Neural progenitor cell (in vitro differentiated cells): ENCODE measurements around the gene ZNF292. TPM values are rescaled to one million over a fixed set of nuclear protein-coding genes. Genes with fewer than 3 reads are reported as not detected.

ENCODE experiments used
- DNase-seq: peaks from one replicate; pipeline ENCODE4 v3.0.0-alpha.2; 2016; ENCODE audit warnings: low spot score
- H2AFZ ChIP-seq: fragments of 200-600 bp; sonication (generic); replicated peaks from 2 replicates; pipeline ENCODE4 v1.6.1; 2016; ENCODE audit warnings: antibody characterized with exemption
- H3F3A ChIP-seq: fragments of 200-600 bp; sonication (generic); 2 replicates; pipeline ENCODE4 v1.6.1; 2016; ENCODE audit warnings: antibody characterized with exemption, low read depth
- H3K27ac ChIP-seq: fragments of 200-600 bp; sonication (generic); 2 replicates; pipeline ENCODE4 v1.5.1; 2016; ENCODE audit warnings: mild to moderate bottlenecking
- H3K27me3 ChIP-seq: fragments of 200-600 bp; sonication (generic); 2 replicates; pipeline ENCODE4 v1.6.1; 2016; ENCODE audit warnings: mild to moderate bottlenecking, moderate library complexity
- H3K36me3 ChIP-seq: fragments of 200-600 bp; sonication (generic); 2 replicates; pipeline ENCODE4 v1.5.1; 2016
- H3K4me1 ChIP-seq: fragments of 200-600 bp; sonication (generic); 2 replicates; pipeline ENCODE4 v1.6.1; 2016; ENCODE audit warnings: mixed run types
- H3K4me2 ChIP-seq: fragments of 200-600 bp; sonication (generic); 2 replicates; pipeline ENCODE4 v1.6.1; 2016
- H3K4me3 ChIP-seq: fragments of 200-600 bp; sonication (generic); 2 replicates; pipeline ENCODE4 v1.5.1; 2016
- H3K79me2 ChIP-seq: fragments of 200-600 bp; sonication (generic); 2 replicates; pipeline ENCODE4 v1.6.1; 2016; ENCODE audit warnings: low read depth
- H3K9ac ChIP-seq: fragments of 200-600 bp; sonication (generic); 2 replicates; pipeline ENCODE4 v1.6.1; 2016
- H3K9me3 ChIP-seq: fragments of 200-600 bp; sonication (generic); 2 replicates; pipeline ENCODE4 v1.5.1; 2016; ENCODE audit warnings: low read depth
- H4K20me1 ChIP-seq: fragments of 200-600 bp; sonication (generic); 2 replicates; pipeline ENCODE4 v1.6.1; 2016; ENCODE audit warnings: low read depth
- H3K27ac Mint-ChIP-seq: 3 replicates; pipeline ENCODE4 v1.8.0; 2021; ENCODE audit warnings: mixed read lengths
- H3K27me3 Mint-ChIP-seq: 2 replicates; pipeline ENCODE4 v1.8.0; 2022; ENCODE audit warnings: low read depth, mild to moderate bottlenecking, inconsistent platforms, moderate library complexity, mixed read lengths; ENCODE audit not compliant: insufficient read depth
- H3K36me3 Mint-ChIP-seq: 3 replicates; pipeline ENCODE4 v1.8.0; 2021; ENCODE audit warnings: mixed read lengths
- H3K4me1 Mint-ChIP-seq: 3 replicates; pipeline ENCODE4 v1.8.0; 2021; ENCODE audit warnings: mixed read lengths
- H3K4me3 Mint-ChIP-seq: 3 replicates; pipeline ENCODE4 v1.8.0; 2021; ENCODE audit warnings: mild to moderate bottlenecking, moderate library complexity, mixed read lengths
- H3K9me3 Mint-ChIP-seq: 3 replicates; pipeline ENCODE4 v1.8.0; 2020; ENCODE audit warnings: mixed read lengths
- EZH2 ChIP-seq: fragments of 200-600 bp; sonication (generic); IDR thresholded peaks from 2 replicates; pipeline ENCODE4 v1.6.1; 2017; ENCODE audit warnings: antibody characterized with exemption, mild to moderate bottlenecking, moderate library complexity
- EZH2phosphoT487 ChIP-seq: fragments of 200-600 bp; sonication (generic); IDR thresholded peaks from 2 replicates; pipeline ENCODE4 v1.6.1; 2017; ENCODE audit warnings: antibody characterized with exemption
- total RNA-seq: library from RNA; depleted of rRNA; stranded (reverse); fragments of >200 nt; gene quantifications from 2 replicates; pipeline ENCODE4 v1.2.3, GENCODE V29; 2015; ENCODE audit warnings: low replicate concordance
- TF ChIP-seq, protein P1 (sequence below): fragments of 200-600 bp; sonication (generic); IDR thresholded peaks from 2 replicates; pipeline ENCODE4 v1.5.1; 2017; ENCODE audit warnings: antibody characterized with exemption, mild to moderate bottlenecking

The ZNF292 gene
- total RNA-seq, 1 donor from 2014 or later, result 66.8 TPM

DNA sequence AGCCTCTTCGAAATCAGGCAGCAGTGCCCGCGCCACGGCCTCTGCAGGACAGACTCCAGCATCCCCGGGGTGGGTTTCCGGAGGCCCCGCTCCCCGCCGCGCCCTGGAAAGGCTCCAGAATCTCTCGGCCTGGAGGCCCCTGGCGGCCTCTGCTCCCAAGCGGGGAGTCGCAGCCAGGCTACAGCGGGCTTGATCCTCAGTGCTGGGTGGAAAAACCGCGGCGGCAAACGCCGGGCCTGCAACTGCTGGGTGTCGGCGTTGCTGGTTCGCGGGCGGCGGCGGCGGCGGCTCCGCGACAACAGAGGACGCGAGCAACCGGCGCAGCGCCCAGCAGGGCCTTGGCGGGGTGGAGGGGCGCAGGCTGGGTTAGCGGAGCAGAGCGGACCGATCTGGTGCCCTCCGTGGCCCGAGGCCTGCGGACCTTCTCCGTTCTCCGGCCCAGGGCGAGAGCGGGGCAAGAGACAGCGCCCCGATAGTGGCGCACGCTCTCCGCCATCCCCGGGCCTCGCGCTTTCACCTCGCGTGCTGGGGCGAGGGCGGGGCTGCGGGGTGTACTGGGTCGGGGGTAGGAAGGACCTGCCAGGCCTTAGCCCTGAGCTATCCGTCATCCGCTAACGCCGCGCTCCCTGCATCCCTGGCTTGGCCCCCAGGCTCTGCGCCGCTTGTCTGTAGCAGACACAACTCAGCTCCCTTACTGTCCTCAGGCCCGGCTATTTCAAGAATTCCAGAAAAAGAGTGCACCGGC, 3.4 kb upstream of the ZNF292 start:
- H3K9ac ChIP-seq, result no peak overlapping the region
- H3K27ac Mint-ChIP-seq, result peak overlapping the region; percentile 96

DNA sequence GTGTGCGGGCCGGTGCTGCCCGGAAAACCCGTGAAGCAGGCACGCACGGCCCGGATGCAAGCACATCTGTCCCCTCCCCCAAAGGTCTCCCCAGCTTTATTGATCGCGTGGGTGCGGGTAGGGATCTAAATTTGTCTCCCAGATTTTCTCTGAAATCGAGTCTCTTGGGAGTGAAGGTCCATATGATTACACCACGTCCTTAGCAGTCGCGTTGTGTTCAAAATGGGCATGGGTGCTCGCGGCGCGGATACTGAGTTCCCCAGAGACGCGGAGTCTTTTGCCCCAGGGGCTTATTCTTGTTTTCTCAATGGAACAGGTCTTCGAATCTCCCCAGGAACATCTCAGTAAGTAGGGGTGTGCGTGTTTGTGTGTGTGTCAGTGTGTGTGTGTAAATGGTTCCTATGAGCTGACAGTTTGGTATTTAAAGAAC, 2.8 kb upstream of the ZNF292 start:
- DNase-seq, result peak; percentile 39
- Histone ChIP-seq H3K4me1 (peaks cover 40% of the 10 kb centered on the region), H3K4me2 (peak overlapping the region; percentile 85), H3K27ac (no peak overlapping the region), H3K9ac (no peak overlapping the region), H3K27me3 (peaks cover 9% of the 10 kb centered on the region), H3K36me3 (no peaks in the 10 kb centered on the region), H4K20me1 (peaks cover 13% of the 10 kb centered on the region), H3F3A (peaks cover 48% of the 10 kb centered on the region), H3K79me2 (peaks cover 44% of the 10 kb centered on the region), H2AFZ (peak overlapping the region; percentile 94), H3K9me3 (no peaks in the 10 kb centered on the region), H3K4me3 (peak overlapping the region; percentile 35)
- Mint-ChIP-seq H3K27me3 (peaks cover 8% of the 10 kb centered on the region), H3K9me3 (no peaks in the 10 kb centered on the region), H3K27ac (peak overlapping the region; percentile 96), H3K36me3 (peaks cover 5% of the 10 kb centered on the region), H3K4me1 (peaks cover 37% of the 10 kb centered on the region), H3K4me3 (peak overlapping the region; percentile 77)
- no peak for TF ChIP-seq EZH2
- TF ChIP-seq, protein P1, sequence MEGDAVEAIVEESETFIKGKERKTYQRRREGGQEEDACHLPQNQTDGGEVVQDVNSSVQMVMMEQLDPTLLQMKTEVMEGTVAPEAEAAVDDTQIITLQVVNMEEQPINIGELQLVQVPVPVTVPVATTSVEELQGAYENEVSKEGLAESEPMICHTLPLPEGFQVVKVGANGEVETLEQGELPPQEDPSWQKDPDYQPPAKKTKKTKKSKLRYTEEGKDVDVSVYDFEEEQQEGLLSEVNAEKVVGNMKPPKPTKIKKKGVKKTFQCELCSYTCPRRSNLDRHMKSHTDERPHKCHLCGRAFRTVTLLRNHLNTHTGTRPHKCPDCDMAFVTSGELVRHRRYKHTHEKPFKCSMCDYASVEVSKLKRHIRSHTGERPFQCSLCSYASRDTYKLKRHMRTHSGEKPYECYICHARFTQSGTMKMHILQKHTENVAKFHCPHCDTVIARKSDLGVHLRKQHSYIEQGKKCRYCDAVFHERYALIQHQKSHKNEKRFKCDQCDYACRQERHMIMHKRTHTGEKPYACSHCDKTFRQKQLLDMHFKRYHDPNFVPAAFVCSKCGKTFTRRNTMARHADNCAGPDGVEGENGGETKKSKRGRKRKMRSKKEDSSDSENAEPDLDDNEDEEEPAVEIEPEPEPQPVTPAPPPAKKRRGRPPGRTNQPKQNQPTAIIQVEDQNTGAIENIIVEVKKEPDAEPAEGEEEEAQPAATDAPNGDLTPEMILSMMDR, result no peak
- TF ChIP-seq EZH2phosphoT487, result no peak

More for the DNA sequence above, 3.4 kb upstream of the ZNF292 start:
- H3K4me1 Mint-ChIP-seq, result peaks cover 35% of the 10 kb centered on the region
- no peaks in the 10 kb centered on the region for H3K9me3 Mint-ChIP-seq
- Histone ChIP-seq H2AFZ (peak overlapping the region; percentile 94), H3F3A (peaks cover 44% of the 10 kb centered on the region), H3K27me3 (peaks cover 9% of the 10 kb centered on the region), H3K79me2 (peaks cover 38% of the 10 kb centered on the region), H3K4me2 (peak overlapping the region; percentile 85), H3K36me3 (no peaks in the 10 kb centered on the region), H3K27ac (peak overlapping the region; percentile 26), H3K9me3 (no peaks in the 10 kb centered on the region), H4K20me1 (peaks cover 7% of the 10 kb centered on the region), H3K4me3 (peak overlapping the region; percentile 35), H3K4me1 (peaks cover 34% of the 10 kb centered on the region)
- peak overlapping the region; percentile 78 for H3K4me3 Mint-ChIP-seq
- TF ChIP-seq EZH2, result no peak
- TF ChIP-seq, protein P1, result no peak
- no peak for TF ChIP-seq EZH2phosphoT487
- DNase-seq, result peak; percentile 76
- H3K36me3 Mint-ChIP-seq, result peaks cover 4% of the 10 kb centered on the region
- peaks cover 8% of the 10 kb centered on the region for H3K27me3 Mint-ChIP-seq

DNA sequence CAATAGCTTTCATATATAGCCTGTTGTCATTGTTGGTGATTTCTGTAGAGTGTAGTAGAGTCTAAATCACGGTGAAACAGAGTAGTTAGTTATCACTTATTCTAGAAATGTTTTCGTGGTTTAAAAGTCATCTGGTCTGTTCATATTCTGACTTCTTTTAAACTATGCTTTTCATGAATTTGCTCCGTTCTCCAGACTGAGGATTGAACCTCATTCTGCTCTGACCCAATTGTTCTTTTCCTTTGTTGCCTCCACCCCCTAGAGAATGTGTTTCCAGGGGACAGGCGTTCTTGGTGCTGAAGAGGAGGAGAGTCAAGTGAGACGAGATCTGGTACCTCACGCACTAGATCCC, 748 bp upstream of the ZNF292 start:
- Histone ChIP-seq H3K27me3 (peaks cover 9% of the 10 kb centered on the region), H3K9ac (peak overlapping the region; percentile 89), H3K4me2 (peak overlapping the region; percentile 85), H3K36me3 (peaks cover 11% of the 10 kb centered on the region), H3K27ac (peak overlapping the region; percentile 98), H3F3A (peaks cover 48% of the 10 kb centered on the region), H3K4me1 (peaks cover 42% of the 10 kb centered on the region), H3K79me2 (peaks cover 65% of the 10 kb centered on the region), H4K20me1 (peaks cover 32% of the 10 kb centered on the region), H3K4me3 (peak overlapping the region; percentile 80), H3K9me3 (no peaks in the 10 kb centered on the region), H2AFZ (peak overlapping the region; percentile 29)
- Mint-ChIP-seq H3K4me1 (peaks cover 40% of the 10 kb centered on the region), H3K4me3 (peak overlapping the region; percentile 97), H3K27ac (peak overlapping the region; percentile 95), H3K36me3 (peaks cover 11% of the 10 kb centered on the region), H3K27me3 (peaks cover 8% of the 10 kb centered on the region), H3K9me3 (peaks cover 3% of the 10 kb centered on the region)
- TF ChIP-seq EZH2, result no peak
- TF ChIP-seq, protein P1, result no peak
- no peak for TF ChIP-seq EZH2phosphoT487
- no peak for DNase-seq
